Mesodermal cell (in vitro differentiated cells): Measurements from ENCODE around the gene ARL15.

Experiments used
- H3K27ac ChIP-seq: 2 replicates; pipeline ENCODE4 v1.7.0; 2013; ENCODE audit warnings: mild to moderate bottlenecking, low read depth, low read length, moderate library complexity; ENCODE audit not compliant: severe bottlenecking
- H3K36me3 ChIP-seq: 2 replicates; pipeline ENCODE4 v1.7.1; 2013; ENCODE audit warnings: mild to moderate bottlenecking, low read length, moderate library complexity; ENCODE audit not compliant: control insufficient read depth, insufficient read depth
- H3K4me1 ChIP-seq: one replicate; pipeline ENCODE4 v1.7.1; 2013; ENCODE audit warnings: mild to moderate bottlenecking, low read length; ENCODE audit not compliant: insufficient read depth, control insufficient read depth, poor library complexity, severe bottlenecking
- H3K4me3 ChIP-seq: 2 replicates; pipeline ENCODE4 v1.7.0; 2013; ENCODE audit warnings: low read length, control low read depth, mild to moderate bottlenecking; ENCODE audit not compliant: insufficient read depth, poor library complexity, severe bottlenecking; ENCODE audit errors: extremely low read depth
- H3K9me3 ChIP-seq: 2 replicates; pipeline ENCODE4 v1.7.1; 2013; ENCODE audit warnings: mild to moderate bottlenecking, low read length, moderate library complexity; ENCODE audit not compliant: control insufficient read depth
- WGBS, 2 experiments: methylation state at CpG; one replicate each; pipeline ENCODE4 v1.1.5; 2013; ENCODE audit warnings: missing lambda C conversion rate in 2 of 2; ENCODE audit not compliant: insufficient coverage in 2 of 2; 5-methylcytosine and 5-hydroxymethylcytosine counted together

Gene ARL15

GRCh38 chr5:54284586-54284985 lies 25.8 kb downstream of the ARL15 start:
- Histone ChIP-seq H3K36me3 (no peaks in the 10 kb centered on the region), H3K27ac (no peak overlapping the region), H3K4me3 (no peak overlapping the region), H3K4me1 (no peaks in the 10 kb centered on the region), H3K9me3 (no peaks in the 10 kb centered on the region)
- 100% methylated on average over 1 of the region's 2 CpGs; no CpG with 5 or more reads in 1 of the 2 experiments for WGBS, 2 experiments

DNA sequence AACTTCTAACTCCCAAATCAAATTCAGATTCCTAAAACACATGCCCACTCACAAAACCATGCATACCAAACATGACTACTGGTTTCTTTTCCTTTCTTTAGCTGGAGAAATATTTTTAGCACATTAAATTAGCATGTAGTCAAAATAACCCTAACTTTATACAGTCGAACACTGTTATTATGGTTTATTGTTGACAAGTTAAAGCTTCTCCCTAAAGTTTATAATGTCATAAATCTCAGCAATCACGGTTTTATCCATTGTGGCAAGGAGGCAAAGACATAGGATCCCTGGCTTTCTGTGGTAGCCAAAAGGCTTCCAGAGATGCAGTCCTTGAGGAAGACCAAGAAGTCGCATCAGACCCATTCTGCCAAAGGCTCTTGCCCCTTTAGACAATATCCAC lies 27.5 kb downstream of the ARL15 start:
- Histone ChIP-seq H3K27ac (no peak overlapping the region), H3K36me3 (no peaks in the 10 kb centered on the region), H3K4me3 (no peak overlapping the region), H3K9me3 (no peaks in the 10 kb centered on the region), H3K4me1 (peaks cover 5% of the 10 kb centered on the region)
- WGBS, 2 experiments, result 67 to 88% methylated on average over 1 of the region's 3 CpGs

- Histone ChIP-seq H3K4me1 (peaks cover 7% of the 10 kb centered on the region), H3K4me3 (no peak overlapping the region), H3K36me3 (no peaks in the 10 kb centered on the region), H3K9me3 (no peaks in the 10 kb centered on the region), H3K27ac (no peak overlapping the region)
- WGBS, 2 experiments, result no CpG with 5 or more reads among the region's 3 CpGs
These were observed 28.2 kb downstream of the ARL15 start for GRCh38 chr5:54281960-54282692.

DNA sequence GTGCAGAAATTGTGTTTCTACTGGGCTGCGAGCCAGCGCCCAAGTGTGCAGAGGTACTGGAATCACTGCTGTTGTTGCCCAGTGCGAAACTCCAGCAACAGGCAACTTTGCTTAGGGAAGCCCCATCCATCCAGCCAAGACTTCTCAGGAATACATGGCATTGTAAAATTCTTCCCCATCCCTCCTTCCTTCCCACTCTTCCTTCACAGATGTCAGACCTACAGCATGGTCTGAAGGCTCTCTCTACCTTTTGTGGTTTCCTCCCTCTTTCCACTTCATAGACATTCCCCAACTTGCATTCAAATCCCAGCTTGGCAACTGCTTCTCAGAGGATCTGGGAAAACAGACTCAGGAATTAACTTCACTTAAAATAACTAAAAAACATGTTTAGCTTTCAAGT lies 30.4 kb downstream of the ARL15 start:
- Histone ChIP-seq H3K4me3 (no peak overlapping the region), H3K27ac (no peak overlapping the region), H3K36me3 (no peaks in the 10 kb centered on the region), H3K4me1 (peaks cover 7% of the 10 kb centered on the region), H3K9me3 (no peaks in the 10 kb centered on the region)
- WGBS, 2 experiments, result 61 to 100% methylated on average over 2 to 3 of the region's 3 CpGs

DNA sequence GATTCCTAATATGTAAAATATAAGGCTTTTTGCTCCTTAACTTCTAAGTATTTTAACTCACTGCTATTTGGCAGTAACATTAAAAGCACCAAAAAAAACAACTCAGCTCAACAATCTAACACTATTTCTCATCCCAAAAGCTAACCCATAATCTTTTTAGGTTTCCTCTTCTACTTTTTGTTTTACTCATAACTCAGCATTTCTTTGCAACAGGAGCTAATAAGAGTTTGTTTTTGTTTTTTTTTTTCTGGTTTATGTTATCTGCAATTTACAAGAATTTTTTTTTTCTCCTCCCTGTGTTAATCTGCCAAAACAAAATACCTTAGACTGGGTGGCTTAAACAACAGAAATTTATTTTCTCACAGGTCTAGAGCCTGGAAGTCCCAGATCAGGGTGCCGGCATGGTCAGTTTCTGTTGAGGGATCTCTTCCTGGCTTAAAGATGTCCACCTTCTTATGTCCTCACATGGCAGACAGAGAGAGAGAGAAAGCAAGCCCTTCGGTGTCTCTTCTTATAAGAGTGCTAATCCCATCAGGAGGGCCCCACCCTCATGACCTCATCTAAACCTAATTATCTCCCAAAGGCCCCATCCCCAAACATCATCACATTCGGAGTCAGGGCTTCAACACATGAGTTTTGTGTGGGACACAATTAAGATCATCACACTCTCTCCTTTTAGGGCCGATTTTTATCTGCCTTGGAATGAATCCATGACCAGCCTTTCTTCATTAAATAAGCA lies 31.2 kb downstream of the ARL15 start:
- Histone ChIP-seq H3K36me3 (no peaks in the 10 kb centered on the region), H3K27ac (no peak overlapping the region), H3K4me3 (no peak overlapping the region), H3K4me1 (peaks cover 7% of the 10 kb centered on the region), H3K9me3 (no peaks in the 10 kb centered on the region)
- WGBS, 2 experiments, result 76 to 96% methylated on average over 3 of the region's 4 CpGs

DNA sequence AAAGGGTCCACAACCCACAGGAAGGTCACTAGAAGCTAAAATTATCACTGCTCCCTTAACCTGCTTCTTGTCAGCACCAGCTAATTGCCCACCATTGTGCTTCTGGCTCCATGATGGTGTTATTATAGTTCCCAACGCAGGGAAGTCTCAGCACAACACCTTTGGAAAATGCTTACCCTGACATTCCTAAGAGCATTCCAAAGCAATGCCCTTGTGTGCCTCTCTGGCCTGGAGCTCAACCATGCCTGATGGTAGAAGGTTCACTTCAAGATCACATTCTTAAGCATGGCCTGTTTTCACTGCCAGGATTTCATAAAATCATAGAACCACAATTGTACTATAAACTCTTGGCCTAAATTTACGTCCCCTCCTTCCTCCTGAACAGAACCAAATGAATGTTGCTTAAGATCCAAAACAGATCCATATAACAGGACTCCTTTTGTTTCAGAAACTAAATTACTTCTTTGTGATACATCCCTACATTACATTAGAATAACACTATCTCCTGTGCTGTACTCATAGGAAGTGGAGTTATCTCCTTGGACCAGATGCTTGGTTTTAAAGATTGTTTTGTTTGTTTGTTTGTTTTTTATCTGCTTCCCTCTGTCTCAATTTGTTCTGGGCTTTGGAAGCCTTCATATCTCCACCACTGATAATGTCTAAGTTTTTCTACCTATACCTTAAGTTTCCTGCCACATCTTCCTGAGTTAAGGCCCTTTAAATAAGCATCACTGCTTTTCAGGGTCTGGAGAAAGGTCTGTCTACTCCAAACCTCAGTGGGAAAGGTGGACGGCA lies 32.1 kb downstream of the ARL15 start:
- Histone ChIP-seq H3K36me3 (no peaks in the 10 kb centered on the region), H3K27ac (no peak overlapping the region), H3K4me1 (peaks cover 7% of the 10 kb centered on the region), H3K4me3 (no peak overlapping the region), H3K9me3 (no peaks in the 10 kb centered on the region)
- 100% methylated on average over 1 of the region's 3 CpGs; no CpG with 5 or more reads in 1 of the 2 experiments for WGBS, 2 experiments

GRCh38 chr5:54276048-54276447 lies 34.3 kb downstream of the ARL15 start:
- Histone ChIP-seq H3K4me1 (peaks cover 7% of the 10 kb centered on the region), H3K4me3 (no peak overlapping the region), H3K9me3 (no peaks in the 10 kb centered on the region), H3K36me3 (no peaks in the 10 kb centered on the region), H3K27ac (no peak overlapping the region)
- WGBS, 2 experiments, result 100% methylated on average over 1 of the region's 1 CpG; no CpG with 5 or more reads in 1 of the 2 experiments

DNA sequence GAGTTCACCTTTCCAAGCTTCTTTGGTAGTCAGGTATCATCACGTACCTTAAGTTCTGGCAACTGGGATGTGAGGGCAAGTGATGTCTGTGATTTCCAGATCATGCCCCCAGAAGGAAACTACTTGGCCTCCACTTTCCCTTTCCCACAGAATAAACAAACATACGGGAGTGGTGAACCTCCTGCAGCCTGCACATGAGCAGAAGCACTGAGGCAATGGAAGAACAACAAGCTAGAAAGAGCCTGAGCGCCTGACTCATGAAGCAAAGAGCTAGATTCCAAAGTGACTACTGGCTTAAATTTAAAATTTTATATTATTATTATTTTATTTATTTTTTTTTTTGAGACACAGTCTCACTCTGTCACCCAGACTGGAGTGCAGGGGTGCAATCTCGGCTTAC lies 35.0 kb downstream of the ARL15 start:
- H3K36me3 ChIP-seq, result no peaks in the 10 kb centered on the region
- H3K4me3 ChIP-seq, result no peak overlapping the region
- 83% methylated on average over 1 of the region's 4 CpGs; no CpG with 5 or more reads in 1 of the 2 experiments for WGBS, 2 experiments
- peaks cover 7% of the 10 kb centered on the region for H3K4me1 ChIP-seq
- H3K9me3 ChIP-seq, result no peaks in the 10 kb centered on the region
- H3K27ac ChIP-seq, result no peak overlapping the region

- Histone ChIP-seq H3K4me3 (no peak overlapping the region), H3K4me1 (peaks cover 7% of the 10 kb centered on the region), H3K36me3 (no peaks in the 10 kb centered on the region), H3K9me3 (no peaks in the 10 kb centered on the region), H3K27ac (no peak overlapping the region)
- WGBS, 2 experiments, result 100% methylated on average over 1 to 2 of the region's 2 CpGs
These were observed 35.4 kb downstream of the ARL15 start for GRCh38 chr5:54274944-54275343.

- no peak overlapping the region for H3K27ac ChIP-seq
- WGBS, 2 experiments, result 92 to 95% methylated on average over 4 to 6 of the region's 6 CpGs
- H3K4me1 ChIP-seq, result peaks cover 7% of the 10 kb centered on the region
- H3K36me3 ChIP-seq, result no peaks in the 10 kb centered on the region
- H3K4me3 ChIP-seq, result no peak overlapping the region
- no peaks in the 10 kb centered on the region for H3K9me3 ChIP-seq
These were observed 36.7 kb downstream of the ARL15 start for GRCh38 chr5:54273715-54274114.
